SH-SY5Y (cell line): ENCODE results near the gene AFG1L.

Experiments used
- GATA2 ChIP-seq: IDR thresholded peaks from 2 replicates; pipeline ENCODE4 v1.6.1; 2011; ENCODE audit warnings: mild to moderate bottlenecking, low read depth, low read length
- GATA3 ChIP-seq: IDR thresholded peaks from 2 replicates; pipeline ENCODE4 v1.6.1; 2011; ENCODE audit warnings: low read depth, mild to moderate bottlenecking, low read length, moderate library complexity

DNA sequence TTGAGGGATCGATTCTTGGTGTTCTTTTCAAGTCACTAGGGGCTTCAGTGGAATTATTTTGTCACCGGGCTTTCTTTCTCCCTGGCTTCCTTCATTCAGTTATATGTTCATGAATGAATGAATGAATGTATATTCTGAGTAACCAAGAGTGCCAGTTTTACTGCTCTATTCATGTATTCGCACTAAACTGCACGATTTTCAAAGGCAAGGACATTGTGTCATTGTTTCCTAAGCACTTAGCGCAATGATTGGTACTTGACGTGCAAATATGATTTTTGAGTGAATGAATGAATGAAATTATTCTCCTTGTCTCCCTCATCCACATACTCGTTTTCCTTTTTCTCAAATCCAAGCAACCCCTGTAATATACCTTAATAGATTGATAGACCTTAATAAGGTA is 822 bp downstream of the AFG1L start:
- TF ChIP-seq GATA3 (no peak), GATA2 (no peak)
